Activated T-helper 9 cell treated with anti-CD3 and anti-CD28 coated beads, Interleukin-2, amount 50 U/mL, for 16 hours (primary cell): ENCODE measurements around the gene GSX2.

Source experiments
- DNase-seq: peaks from one replicate; pipeline ENCODE4 v3.0.0-alpha.2; 2020; ENCODE audit warnings: low read depth

The GSX2 gene

GRCh38 chr4:54077812-54078211 is 22.2 kb upstream of the GSX2 start:
- DNase-seq = no peak

- DNase-seq = no peak
Measured at GRCh38 chr4:54082168-54082567, 17.8 kb upstream of the GSX2 start.

- DNase-seq = no peak
Measured at GRCh38 chr4:54085284-54085683, 14.7 kb upstream of the GSX2 start.

- DNase-seq = no peak
Measured at GRCh38 chr4:54089875-54090274, 10.1 kb upstream of the GSX2 start.

GRCh38 chr4:54090404-54090803 is 9.6 kb upstream of the GSX2 start:
- no peak for DNase-seq

- DNase-seq = no peak
Measured at GRCh38 chr4:54090804-54091623, 8.9 kb upstream of the GSX2 start.

GRCh38 chr4:54091637-54092404 is 8.1 kb upstream of the GSX2 start:
- DNase-seq = peak; percentile 68

GRCh38 chr4:54092405-54093323 is 7.3 kb upstream of the GSX2 start:
- DNase-seq = no peak

GRCh38 chr4:54093324-54094240 is 6.4 kb upstream of the GSX2 start:
- no peak for DNase-seq

GRCh38 chr4:54094451-54094850 is 5.5 kb upstream of the GSX2 start:
- no peak for DNase-seq

GRCh38 chr4:54095110-54095825 is 4.7 kb upstream of the GSX2 start:
- DNase-seq = no peak

GRCh38 chr4:54096295-54096962 is 3.5 kb upstream of the GSX2 start:
- DNase-seq = no peak

- DNase-seq = no peak
Measured at GRCh38 chr4:54097152-54097551, 2.8 kb upstream of the GSX2 start.

- DNase-seq = no peak
Measured at GRCh38 chr4:54098375-54098774, 1.6 kb upstream of the GSX2 start.

- no peak for DNase-seq
Measured at GRCh38 chr4:54099287-54099747, 646 bp upstream of the GSX2 start.

- DNase-seq = no peak
Measured at GRCh38 chr4:54100595-54101189, 729 bp downstream of the GSX2 start.

- no peak for DNase-seq
Measured at GRCh38 chr4:54101190-54102041, 1.5 kb downstream of the GSX2 start.

GRCh38 chr4:54102531-54103106 is 2.7 kb downstream of the GSX2 start:
- DNase-seq = no peak
